ENCODE results near the gene PCDHA3. TPM values are rescaled to one million over a fixed set of nuclear protein-coding genes. Genes with fewer than 3 reads are reported as not detected.
A peak's percentile ranks its signal among the peaks of the same experiment; 100 is the strongest.
"Not testable (repeated sequence)": the region's sequence is repeated elsewhere in the genome, so short reads cannot be mapped to it uniquely, and the experiment has no call there.

The PCDHA3 gene
- total RNA-seq, 2 donors from 2014 or later, result 1.3 to 2.8 TPM

DNA sequence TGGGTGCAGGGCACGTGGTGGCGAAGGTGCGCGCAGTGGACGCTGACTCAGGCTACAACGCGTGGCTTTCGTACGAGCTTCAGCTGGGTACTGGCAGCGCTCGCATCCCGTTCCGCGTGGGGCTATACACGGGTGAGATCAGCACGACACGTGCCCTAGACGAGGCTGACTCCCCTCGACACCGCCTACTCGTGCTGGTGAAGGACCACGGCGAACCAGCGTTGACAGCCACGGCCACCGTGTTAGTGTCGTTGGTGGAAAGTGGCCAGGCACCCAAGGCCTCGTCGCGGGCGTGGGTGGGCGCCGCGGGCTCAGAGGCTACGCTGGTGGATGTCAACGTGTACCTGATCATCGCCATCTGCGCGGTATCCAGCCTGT is 4.2 kb upstream of the PCDHA3 start:
- DNase-seq, result peak; percentile 36
- H3K9ac ChIP-seq (ENCODE audit: extremely low read depth, low read length, poor library complexity, severe bottlenecking), result no peak overlapping the region
- H3K27ac ChIP-seq (ENCODE audit: low read depth, low read length), result no peak overlapping the region
- H3K4me3 Mint-ChIP-seq, result no peak overlapping the region
- peaks cover 2% of the 10 kb centered on the region for H3K4me1 Mint-ChIP-seq
- H3K36me3 ChIP-seq (ENCODE audit: control insufficient read depth, insufficient read depth, low read length), result no peaks in the 10 kb centered on the region
- no peaks in the 10 kb centered on the region for H3K4me1 ChIP-seq (ENCODE audit: control insufficient read depth, insufficient read depth, low read length)
- no peak overlapping the region for H3K4me3 ChIP-seq (ENCODE audit: low read length)
- H3K27me3 Mint-ChIP-seq (ENCODE audit: insufficient read depth), result no peaks in the 10 kb centered on the region
- H3K27ac Mint-ChIP-seq, result no peak overlapping the region
- peaks cover 9% of the 10 kb centered on the region for H3K9me3 ChIP-seq (ENCODE audit: control insufficient read depth, low read length)
- WGBS, 2 experiments (ENCODE audit: insufficient coverage in 1 of 2, insufficient read length in 1 of 2), result 92 to 96% methylated on average over 22 to 39 of the region's 39 CpGs
- TF ChIP-seq, protein P1, sequence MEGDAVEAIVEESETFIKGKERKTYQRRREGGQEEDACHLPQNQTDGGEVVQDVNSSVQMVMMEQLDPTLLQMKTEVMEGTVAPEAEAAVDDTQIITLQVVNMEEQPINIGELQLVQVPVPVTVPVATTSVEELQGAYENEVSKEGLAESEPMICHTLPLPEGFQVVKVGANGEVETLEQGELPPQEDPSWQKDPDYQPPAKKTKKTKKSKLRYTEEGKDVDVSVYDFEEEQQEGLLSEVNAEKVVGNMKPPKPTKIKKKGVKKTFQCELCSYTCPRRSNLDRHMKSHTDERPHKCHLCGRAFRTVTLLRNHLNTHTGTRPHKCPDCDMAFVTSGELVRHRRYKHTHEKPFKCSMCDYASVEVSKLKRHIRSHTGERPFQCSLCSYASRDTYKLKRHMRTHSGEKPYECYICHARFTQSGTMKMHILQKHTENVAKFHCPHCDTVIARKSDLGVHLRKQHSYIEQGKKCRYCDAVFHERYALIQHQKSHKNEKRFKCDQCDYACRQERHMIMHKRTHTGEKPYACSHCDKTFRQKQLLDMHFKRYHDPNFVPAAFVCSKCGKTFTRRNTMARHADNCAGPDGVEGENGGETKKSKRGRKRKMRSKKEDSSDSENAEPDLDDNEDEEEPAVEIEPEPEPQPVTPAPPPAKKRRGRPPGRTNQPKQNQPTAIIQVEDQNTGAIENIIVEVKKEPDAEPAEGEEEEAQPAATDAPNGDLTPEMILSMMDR (conservative IDR thresholded peaks at IDR 0.05), result no peak
- peaks cover 15% of the 10 kb centered on the region for H3K36me3 Mint-ChIP-seq (ENCODE audit: low read depth)
- peaks cover 11% of the 10 kb centered on the region for H3K9me3 Mint-ChIP-seq
- no peaks in the 10 kb centered on the region for H3K27me3 ChIP-seq (ENCODE audit: control insufficient read depth, insufficient read depth, low read length, poor library complexity, severe bottlenecking)

- TF ChIP-seq, protein P1 (conservative IDR thresholded peaks at IDR 0.05), result peak; percentile 61
- Histone ChIP-seq H3K27me3 (ENCODE audit: control insufficient read depth, insufficient read depth, low read length, poor library complexity, severe bottlenecking) (no peaks in the 10 kb centered on the region), H3K36me3 (ENCODE audit: control insufficient read depth, insufficient read depth, low read length) (no peaks in the 10 kb centered on the region), H3K27ac (ENCODE audit: low read depth, low read length) (no peak overlapping the region), H3K4me1 (ENCODE audit: control insufficient read depth, insufficient read depth, low read length) (no peaks in the 10 kb centered on the region), H3K4me3 (ENCODE audit: low read length) (no peak overlapping the region), H3K9me3 (ENCODE audit: control insufficient read depth, low read length) (peaks cover 8% of the 10 kb centered on the region), H3K9ac (ENCODE audit: extremely low read depth, low read length, poor library complexity, severe bottlenecking) (no peak overlapping the region)
- Mint-ChIP-seq H3K27me3 (ENCODE audit: insufficient read depth) (no peaks in the 10 kb centered on the region), H3K27ac (peak overlapping the region; percentile 66), H3K9me3 (peaks cover 9% of the 10 kb centered on the region), H3K4me1 (no peaks in the 10 kb centered on the region), H3K4me3 (peak overlapping the region; percentile 69), H3K36me3 (ENCODE audit: low read depth) (peaks cover 30% of the 10 kb centered on the region)
- DNase-seq, result peak; percentile 26
- 95 to 96% methylated on average over 14 to 16 of the region's 16 CpGs for WGBS, 2 experiments (ENCODE audit: insufficient coverage in 1 of 2, insufficient read length in 1 of 2)
Observed at GRCh38 chr5:140801494-140801841, 611 bp downstream of the PCDHA3 start.

DNA sequence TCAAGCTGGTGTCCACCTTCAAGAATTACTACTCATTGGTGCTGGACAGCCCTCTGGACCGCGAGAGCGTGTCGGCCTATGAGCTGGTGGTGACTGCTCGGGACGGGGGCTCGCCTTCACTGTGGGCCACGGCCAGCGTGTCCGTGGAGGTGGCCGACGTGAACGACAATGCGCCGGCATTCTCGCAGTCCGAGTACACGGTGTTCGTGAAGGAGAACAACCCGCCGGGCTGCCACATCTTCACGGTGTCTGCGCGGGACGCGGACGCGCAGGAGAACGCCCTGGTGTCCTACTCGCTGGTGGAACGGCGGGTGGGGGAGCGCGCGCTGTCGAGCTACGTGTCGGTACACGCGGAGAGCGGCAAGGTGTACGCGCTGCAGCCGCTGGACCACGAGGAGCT is 1.5 kb downstream of the PCDHA3 start:
- H3K36me3 Mint-ChIP-seq (ENCODE audit: low read depth), result peaks cover 27% of the 10 kb centered on the region
- WGBS, 2 experiments (ENCODE audit: insufficient coverage in 1 of 2, insufficient read length in 1 of 2), result 95 to 97% methylated on average over 35 to 45 of the region's 45 CpGs
- H3K27ac ChIP-seq (ENCODE audit: low read depth, low read length); H3K9me3 ChIP-seq (ENCODE audit: control insufficient read depth, low read length); H3K4me1 Mint-ChIP-seq; H3K9me3 Mint-ChIP-seq; H3K36me3 ChIP-seq (ENCODE audit: control insufficient read depth, insufficient read depth, low read length); H3K4me3 Mint-ChIP-seq; H3K9ac ChIP-seq (ENCODE audit: extremely low read depth, low read length, poor library complexity, severe bottlenecking); H3K27me3 Mint-ChIP-seq (ENCODE audit: insufficient read depth); H3K27ac Mint-ChIP-seq; DNase-seq; H3K27me3 ChIP-seq (ENCODE audit: control insufficient read depth, insufficient read depth, low read length, poor library complexity, severe bottlenecking); H3K4me3 ChIP-seq (ENCODE audit: low read length); H3K4me1 ChIP-seq (ENCODE audit: control insufficient read depth, insufficient read depth, low read length): not testable (repeated sequence)

DNA sequence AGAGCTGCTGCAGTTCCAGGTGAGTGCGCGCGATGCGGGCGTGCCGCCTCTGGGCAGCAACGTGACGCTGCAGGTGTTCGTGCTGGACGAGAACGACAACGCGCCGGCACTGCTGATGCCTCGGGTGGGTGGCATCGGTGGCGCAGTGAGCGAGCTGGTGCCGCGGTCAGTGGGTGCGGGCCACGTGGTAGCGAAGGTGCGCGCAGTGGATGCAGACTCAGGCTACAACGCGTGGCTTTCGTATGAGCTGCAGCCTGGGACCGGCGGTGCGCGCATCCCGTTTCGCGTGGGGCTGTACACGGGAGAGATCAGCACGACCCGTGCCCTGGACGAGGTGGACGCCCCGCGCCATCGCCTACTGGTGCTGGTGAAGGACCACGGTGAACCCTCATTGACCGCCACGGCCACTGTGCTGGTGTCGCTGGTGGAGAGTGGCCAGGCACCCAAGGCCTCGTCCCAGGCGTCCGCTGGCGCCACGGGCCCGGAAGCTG is 2.0 kb downstream of the PCDHA3 start:
- TF ChIP-seq, protein P1 (conservative IDR thresholded peaks at IDR 0.05), result no peak
- H3K9ac ChIP-seq (ENCODE audit: extremely low read depth, low read length, poor library complexity, severe bottlenecking), result no peak overlapping the region
- WGBS, 2 experiments (ENCODE audit: insufficient coverage in 1 of 2, insufficient read length in 1 of 2), result 95 to 97% methylated on average over 45 to 53 of the region's 53 CpGs

More for the DNA sequence above, 2.0 kb downstream of the PCDHA3 start:
- Histone ChIP-seq H3K27me3 (ENCODE audit: control insufficient read depth, insufficient read depth, low read length, poor library complexity, severe bottlenecking) (no peaks in the 10 kb centered on the region), H3K27ac (ENCODE audit: low read depth, low read length) (no peak overlapping the region), H3K4me1 (ENCODE audit: control insufficient read depth, insufficient read depth, low read length) (no peaks in the 10 kb centered on the region), H3K36me3 (ENCODE audit: control insufficient read depth, insufficient read depth, low read length) (no peaks in the 10 kb centered on the region), H3K9me3 (ENCODE audit: control insufficient read depth, low read length) (peaks cover 8% of the 10 kb centered on the region), H3K4me3 (ENCODE audit: low read length) (no peak overlapping the region)
- Mint-ChIP-seq H3K9me3 (peaks cover 9% of the 10 kb centered on the region), H3K27me3 (ENCODE audit: insufficient read depth) (no peaks in the 10 kb centered on the region), H3K27ac (no peak overlapping the region), H3K36me3 (ENCODE audit: low read depth) (peaks cover 26% of the 10 kb centered on the region), H3K4me1 (no peaks in the 10 kb centered on the region), H3K4me3 (no peak overlapping the region)
- peak; percentile 27 for DNase-seq
